ENCODE results near the gene MVB12B.

DNA sequence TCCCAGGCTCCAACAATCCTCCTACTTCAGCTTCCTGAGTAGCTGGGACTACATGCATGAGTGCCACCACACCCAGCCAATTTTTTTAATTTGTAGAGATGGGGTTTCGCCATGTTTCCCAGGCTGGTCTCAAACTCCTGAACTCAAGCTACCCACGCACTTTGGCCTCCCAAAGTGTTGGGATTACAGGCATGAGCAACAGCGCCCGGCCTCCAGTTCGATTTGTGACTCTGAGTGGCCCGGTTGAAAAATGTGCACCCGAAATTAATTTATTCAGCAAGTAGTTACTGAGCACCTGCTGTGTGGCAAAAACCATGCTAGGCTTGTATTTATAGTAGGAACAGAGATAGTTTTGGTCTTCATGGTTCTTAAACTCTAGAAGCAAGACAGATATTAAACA is 58.3 kb downstream of the MVB12B start:
- TF ChIP-seq, protein P1, sequence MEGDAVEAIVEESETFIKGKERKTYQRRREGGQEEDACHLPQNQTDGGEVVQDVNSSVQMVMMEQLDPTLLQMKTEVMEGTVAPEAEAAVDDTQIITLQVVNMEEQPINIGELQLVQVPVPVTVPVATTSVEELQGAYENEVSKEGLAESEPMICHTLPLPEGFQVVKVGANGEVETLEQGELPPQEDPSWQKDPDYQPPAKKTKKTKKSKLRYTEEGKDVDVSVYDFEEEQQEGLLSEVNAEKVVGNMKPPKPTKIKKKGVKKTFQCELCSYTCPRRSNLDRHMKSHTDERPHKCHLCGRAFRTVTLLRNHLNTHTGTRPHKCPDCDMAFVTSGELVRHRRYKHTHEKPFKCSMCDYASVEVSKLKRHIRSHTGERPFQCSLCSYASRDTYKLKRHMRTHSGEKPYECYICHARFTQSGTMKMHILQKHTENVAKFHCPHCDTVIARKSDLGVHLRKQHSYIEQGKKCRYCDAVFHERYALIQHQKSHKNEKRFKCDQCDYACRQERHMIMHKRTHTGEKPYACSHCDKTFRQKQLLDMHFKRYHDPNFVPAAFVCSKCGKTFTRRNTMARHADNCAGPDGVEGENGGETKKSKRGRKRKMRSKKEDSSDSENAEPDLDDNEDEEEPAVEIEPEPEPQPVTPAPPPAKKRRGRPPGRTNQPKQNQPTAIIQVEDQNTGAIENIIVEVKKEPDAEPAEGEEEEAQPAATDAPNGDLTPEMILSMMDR (IDR thresholded peaks at IDR 0.05), result no peak
- no peak for TF ChIP-seq POLR2AphosphoS5 (IDR thresholded peaks at IDR 0.05; ENCODE audit: insufficient read depth in 1 of 2, low read depth in 1 of 2)

All from vagina (tissue), 2 donors.